Glomerular endothelial cell (primary cell): ENCODE data around the gene DMAC2. TPM values are rescaled to one million over a fixed set of nuclear protein-coding genes. Genes with fewer than 3 reads are reported as not detected.
"Not testable (repeated sequence)": the region's sequence is repeated elsewhere in the genome, so short reads cannot be mapped to it uniquely, and the experiment has no call there.

Experiments used
- DNase-seq: peaks from one replicate; pipeline ENCODE4 v3.0.0-alpha.2; 2011; ENCODE audit warnings: low read depth, low spot score; ENCODE audit errors: extremely low read depth
- total RNA-seq: library from RNA; depleted of rRNA; stranded (reverse); fragments of >200 nt; gene quantifications from 2 replicates; pipeline ENCODE4 v1.2.3, GENCODE V29; 2015

DMAC2 gene
- total RNA-seq, 1 donor from 2014 or later: 45.2 TPM

- no peak for DNase-seq
Observed at GRCh38 chr19:41424335-41425173, 15.2 kb downstream of the DMAC2 start.

GRCh38 chr19:41422955-41423354 is 16.8 kb downstream of the DMAC2 start:
- DNase-seq: no peak

- DNase-seq: no peak
Observed at GRCh38 chr19:41422456-41422855, 17.3 kb downstream of the DMAC2 start.

- DNase-seq: no peak
Observed at GRCh38 chr19:41421973-41422372, 17.7 kb downstream of the DMAC2 start.

- DNase-seq: no peak
Observed at GRCh38 chr19:41421314-41421713, 18.4 kb downstream of the DMAC2 start.

- no peak for DNase-seq
Observed at GRCh38 chr19:41420101-41420880, 19.4 kb downstream of the DMAC2 start.

GRCh38 chr19:41416194-41416674 is 23.5 kb downstream of the DMAC2 start:
- no peak for DNase-seq

GRCh38 chr19:41415154-41415571 is 24.5 kb downstream of the DMAC2 start:
- no peak for DNase-seq

- no peak for DNase-seq
Observed at GRCh38 chr19:41414461-41414860, 25.3 kb downstream of the DMAC2 start.

- DNase-seq: no peak
Observed at GRCh38 chr19:41413947-41414346, 25.8 kb downstream of the DMAC2 start.

GRCh38 chr19:41412953-41413352 is 26.8 kb downstream of the DMAC2 start:
- DNase-seq: no peak

GRCh38 chr19:41411968-41412265 is 27.8 kb downstream of the DMAC2 start:
- no peak for DNase-seq

GRCh38 chr19:41411100-41411967 is 28.4 kb downstream of the DMAC2 start:
- DNase-seq: no peak

- no peak for DNase-seq
Observed at GRCh38 chr19:41410336-41411054, 29.2 kb downstream of the DMAC2 start.

GRCh38 chr19:41409288-41409687 is 30.4 kb downstream of the DMAC2 start:
- DNase-seq: no peak

- DNase-seq: not testable (repeated sequence)
Observed at GRCh38 chr19:41408846-41409245, 30.9 kb downstream of the DMAC2 start.

- DNase-seq: no peak
Observed at GRCh38 chr19:41408256-41408655, 31.5 kb downstream of the DMAC2 start.

- no peak for DNase-seq
Observed at GRCh38 chr19:41407271-41407670, 32.4 kb downstream of the DMAC2 start.

- DNase-seq: no peak
Observed at GRCh38 chr19:41405776-41406175, 33.9 kb downstream of the DMAC2 start.
